GM06990 (cell line): ENCODE results near the gene PDGFRB.

Experiments
- DNase-seq: peaks from one replicate; pipeline ENCODE4 v3.0.0-alpha.2; 2011; ENCODE audit not compliant: insufficient read length; ENCODE audit errors: extremely low read depth
- H3K27me3 ChIP-seq: replicated peaks from 2 replicates; pipeline ENCODE4 v1.6.0; 2011; ENCODE audit warnings: low read length; ENCODE audit not compliant: control insufficient read depth, insufficient read depth
- H3K36me3 ChIP-seq: 2 replicates; pipeline ENCODE4 v1.5.1; 2011; ENCODE audit warnings: low read length; ENCODE audit not compliant: control insufficient read depth, insufficient read depth
- H3K4me3 ChIP-seq: replicated peaks from 2 replicates; pipeline ENCODE4 v1.5.1; 2011; ENCODE audit warnings: low read depth, mild to moderate bottlenecking, control low read depth, low read length
- TF ChIP-seq, protein P1 (sequence below): IDR thresholded peaks from 2 replicates; pipeline ENCODE4 v1.5.1; 2011; ENCODE audit warnings: low read length, control low read depth, mild to moderate bottlenecking, inconsistent platforms; ENCODE audit not compliant: insufficient read depth, poor library complexity, severe bottlenecking

Gene PDGFRB

GRCh38 chr5:150073086-150073625 is 82.5 kb downstream of the PDGFRB start:
- DNase-seq, result no peak
- H3K36me3 ChIP-seq, result no peaks in the 10 kb centered on the region
- H3K4me3 ChIP-seq, result no peak overlapping the region
- no peaks in the 10 kb centered on the region; the same call in 1 of the 2 replicates for H3K27me3 ChIP-seq
- TF ChIP-seq, protein P1, sequence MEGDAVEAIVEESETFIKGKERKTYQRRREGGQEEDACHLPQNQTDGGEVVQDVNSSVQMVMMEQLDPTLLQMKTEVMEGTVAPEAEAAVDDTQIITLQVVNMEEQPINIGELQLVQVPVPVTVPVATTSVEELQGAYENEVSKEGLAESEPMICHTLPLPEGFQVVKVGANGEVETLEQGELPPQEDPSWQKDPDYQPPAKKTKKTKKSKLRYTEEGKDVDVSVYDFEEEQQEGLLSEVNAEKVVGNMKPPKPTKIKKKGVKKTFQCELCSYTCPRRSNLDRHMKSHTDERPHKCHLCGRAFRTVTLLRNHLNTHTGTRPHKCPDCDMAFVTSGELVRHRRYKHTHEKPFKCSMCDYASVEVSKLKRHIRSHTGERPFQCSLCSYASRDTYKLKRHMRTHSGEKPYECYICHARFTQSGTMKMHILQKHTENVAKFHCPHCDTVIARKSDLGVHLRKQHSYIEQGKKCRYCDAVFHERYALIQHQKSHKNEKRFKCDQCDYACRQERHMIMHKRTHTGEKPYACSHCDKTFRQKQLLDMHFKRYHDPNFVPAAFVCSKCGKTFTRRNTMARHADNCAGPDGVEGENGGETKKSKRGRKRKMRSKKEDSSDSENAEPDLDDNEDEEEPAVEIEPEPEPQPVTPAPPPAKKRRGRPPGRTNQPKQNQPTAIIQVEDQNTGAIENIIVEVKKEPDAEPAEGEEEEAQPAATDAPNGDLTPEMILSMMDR, result no peak

GRCh38 chr5:150070821-150071220 is 84.8 kb downstream of the PDGFRB start:
- DNase-seq, result no peak
- Histone ChIP-seq H3K27me3 (no peaks in the 10 kb centered on the region; the same call in none of the 2 replicates), H3K36me3 (no peaks in the 10 kb centered on the region), H3K4me3 (no peak overlapping the region)
- TF ChIP-seq, protein P1, result no peak

GRCh38 chr5:150069672-150070627 is 85.7 kb downstream of the PDGFRB start:
- no peaks in the 10 kb centered on the region; the same call in none of the 2 replicates for H3K27me3 ChIP-seq
- no peak for DNase-seq
- H3K4me3 ChIP-seq, result no peak overlapping the region
- no peaks in the 10 kb centered on the region for H3K36me3 ChIP-seq
- TF ChIP-seq, protein P1, result no peak

DNA sequence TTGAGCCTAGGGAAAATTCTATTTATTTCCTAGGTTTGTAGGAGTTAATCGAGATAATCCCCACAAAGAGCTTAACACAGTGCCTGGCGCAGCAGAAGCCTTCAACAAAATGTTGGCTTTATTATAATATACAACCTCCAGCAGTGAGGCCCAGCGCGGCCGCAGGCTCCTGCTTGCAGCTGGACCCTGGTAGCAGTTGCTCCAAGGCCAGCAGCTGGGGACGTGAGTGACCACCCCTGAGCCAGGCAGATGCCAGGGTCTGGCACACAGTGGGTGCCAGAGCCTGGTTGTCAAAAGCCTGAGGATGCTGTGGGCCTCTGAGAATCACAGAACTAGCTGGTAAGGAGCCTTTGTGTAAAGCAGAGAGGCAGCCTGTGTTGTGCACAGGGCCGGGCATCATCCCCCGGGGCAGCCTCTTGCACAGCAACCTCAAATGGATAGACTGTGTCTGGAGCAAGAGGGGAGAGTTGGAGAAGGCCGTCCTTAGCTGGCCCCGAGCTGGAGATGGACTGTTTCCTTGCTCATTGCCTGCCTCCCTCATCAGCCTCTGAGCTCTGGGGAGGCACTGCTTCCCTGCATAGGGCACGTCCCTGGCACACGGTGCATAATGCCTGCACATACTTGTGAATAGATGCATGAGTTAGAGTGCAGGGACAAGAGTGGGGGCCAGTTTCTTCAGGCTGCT is 86.5 kb downstream of the PDGFRB start:
- H3K4me3 ChIP-seq, result no peak overlapping the region
- TF ChIP-seq, protein P1, result no peak
- no peaks in the 10 kb centered on the region for H3K36me3 ChIP-seq
- no peaks in the 10 kb centered on the region; the same call in none of the 2 replicates for H3K27me3 ChIP-seq
- DNase-seq, result no peak

- Histone ChIP-seq H3K4me3 (no peak overlapping the region), H3K36me3 (no peaks in the 10 kb centered on the region), H3K27me3 (no peaks in the 10 kb centered on the region; the same call in none of the 2 replicates)
- TF ChIP-seq, protein P1, result no peak
- DNase-seq, result no peak
These were observed 87.2 kb downstream of the PDGFRB start for GRCh38 chr5:150068472-150068871.
